Astrocyte (in vitro differentiated cells and primary cell): ENCODE data around the gene PAGR1. TPM values are rescaled to one million over a fixed set of nuclear protein-coding genes. Genes with fewer than 3 reads are reported as not detected.
A peak's percentile ranks its signal among the peaks of the same experiment; 100 is the strongest.

Source experiments
- DNase-seq: peaks from one replicate; pipeline ENCODE4 v3.0.0-alpha.2; 2010; ENCODE audit warnings: low read depth
- FAIRE-seq: peaks from 2 replicates; lab custom pipeline; 2011; peaks lifted over from hg19 to GRCh38; lab: Jason Lieb, UNC
- H2AFZ ChIP-seq: 2 replicates; pipeline ENCODE4 v1.6.0; 2012; ENCODE audit warnings: low read depth, low read length, inconsistent platforms
- H3K27ac ChIP-seq: 2 replicates; pipeline ENCODE4 v1.5.1; 2011; ENCODE audit warnings: low read depth, low read length, inconsistent platforms
- H3K27me3 ChIP-seq: 2 replicates; pipeline ENCODE4 v1.6.0; 2011; ENCODE audit warnings: low read length, inconsistent platforms; ENCODE audit not compliant: insufficient read depth
- H3K36me3 ChIP-seq: 2 replicates; pipeline ENCODE4 v1.5.1; 2011; ENCODE audit warnings: low read length, inconsistent platforms; ENCODE audit not compliant: insufficient read depth
- H3K4me1 ChIP-seq: 2 replicates; pipeline ENCODE4 v1.5.1; 2011; ENCODE audit warnings: low read length, inconsistent platforms; ENCODE audit not compliant: insufficient read depth
- H3K4me2 ChIP-seq: 2 replicates; pipeline ENCODE4 v1.6.0; 2012; ENCODE audit warnings: low read length, inconsistent platforms
- H3K4me3 ChIP-seq: 2 replicates; pipeline ENCODE4 v1.5.1; 2011; ENCODE audit warnings: low read depth, mild to moderate bottlenecking, low read length, inconsistent platforms; ENCODE audit not compliant: insufficient read depth
- H3K79me2 ChIP-seq: 2 replicates; pipeline ENCODE4 v1.6.0; 2012; ENCODE audit warnings: mild to moderate bottlenecking, low read length, inconsistent platforms; ENCODE audit not compliant: insufficient read depth
- H3K9ac ChIP-seq: 2 replicates; pipeline ENCODE4 v1.6.0; 2012; ENCODE audit warnings: mild to moderate bottlenecking, low read length, inconsistent platforms
- H3K9me3 ChIP-seq: 2 replicates; pipeline ENCODE4 v1.5.1; 2012; ENCODE audit warnings: low read depth, mild to moderate bottlenecking, low read length, inconsistent platforms; ENCODE audit not compliant: insufficient read depth
- H4K20me1 ChIP-seq: 2 replicates; pipeline ENCODE4 v1.6.0; 2012; ENCODE audit warnings: low read length, inconsistent platforms; ENCODE audit not compliant: insufficient read depth
- H3K27ac Mint-ChIP-seq: one replicate; pipeline ENCODE4 v1.8.0; 2021; ENCODE audit warnings: mild to moderate bottlenecking, mixed read lengths; ENCODE audit not compliant: unreplicated experiment
- H3K27me3 Mint-ChIP-seq: one replicate; pipeline ENCODE4 v1.8.0; 2021; ENCODE audit warnings: low read depth, mixed read lengths; ENCODE audit not compliant: unreplicated experiment
- H3K36me3 Mint-ChIP-seq: one replicate; pipeline ENCODE4 v1.8.0; 2021; ENCODE audit warnings: low read depth, mixed read lengths; ENCODE audit not compliant: unreplicated experiment
- H3K4me1 Mint-ChIP-seq: one replicate; pipeline ENCODE4 v1.8.0; 2021; ENCODE audit warnings: low read depth, mixed read lengths; ENCODE audit not compliant: unreplicated experiment
- H3K4me3 Mint-ChIP-seq: one replicate; pipeline ENCODE4 v1.8.0; 2021; ENCODE audit warnings: mild to moderate bottlenecking, moderate library complexity, mixed read lengths; ENCODE audit not compliant: unreplicated experiment
- H3K9me3 Mint-ChIP-seq: one replicate; pipeline ENCODE4 v1.8.0; 2021; ENCODE audit warnings: mild to moderate bottlenecking, mixed read lengths; ENCODE audit not compliant: unreplicated experiment
- EZH2 ChIP-seq: IDR thresholded peaks from 2 replicates; pipeline ENCODE4 v1.6.1; 2012; ENCODE audit warnings: mild to moderate bottlenecking, low read length, inconsistent platforms; ENCODE audit not compliant: insufficient read depth
- total RNA-seq: library from RNA; stranded (reverse); gene quantifications from 2 replicates; pipeline ENCODE4 v1.2.1, GENCODE V29; 2021
- TF ChIP-seq, protein P1 (sequence below): IDR thresholded peaks from 2 replicates; pipeline ENCODE4 v1.5.1; 2011; ENCODE audit warnings: low read depth, mild to moderate bottlenecking, inconsistent platforms, low read length, moderate library complexity; ENCODE audit not compliant: insufficient read depth

The PAGR1 gene
- total RNA-seq, 1 donor from 2014 or later = 20.8 TPM

DNA sequence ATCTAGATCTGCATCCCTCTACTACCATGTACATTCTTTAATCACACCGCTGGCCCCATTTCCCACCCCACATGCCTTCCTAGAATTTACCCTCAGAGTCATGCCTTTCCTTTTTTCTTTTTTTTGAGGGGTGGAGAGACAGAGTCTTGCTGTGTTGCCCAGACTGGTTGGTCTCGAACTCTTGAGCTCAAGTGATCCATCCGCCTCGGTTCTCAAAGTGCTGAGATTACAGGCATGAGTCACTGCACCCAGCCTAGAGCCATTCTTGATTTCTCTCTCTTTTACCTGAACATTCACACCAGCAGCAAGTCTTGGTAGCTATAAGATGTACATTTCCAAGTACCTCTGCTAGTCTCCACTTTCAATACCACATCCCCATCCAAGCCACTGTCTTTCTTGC lies 2.1 kb downstream of the PAGR1 start:
- H3K36me3 Mint-ChIP-seq = peaks cover 8% of the 10 kb centered on the region
- peaks cover 30% of the 10 kb centered on the region for H3K4me1 Mint-ChIP-seq

DNA sequence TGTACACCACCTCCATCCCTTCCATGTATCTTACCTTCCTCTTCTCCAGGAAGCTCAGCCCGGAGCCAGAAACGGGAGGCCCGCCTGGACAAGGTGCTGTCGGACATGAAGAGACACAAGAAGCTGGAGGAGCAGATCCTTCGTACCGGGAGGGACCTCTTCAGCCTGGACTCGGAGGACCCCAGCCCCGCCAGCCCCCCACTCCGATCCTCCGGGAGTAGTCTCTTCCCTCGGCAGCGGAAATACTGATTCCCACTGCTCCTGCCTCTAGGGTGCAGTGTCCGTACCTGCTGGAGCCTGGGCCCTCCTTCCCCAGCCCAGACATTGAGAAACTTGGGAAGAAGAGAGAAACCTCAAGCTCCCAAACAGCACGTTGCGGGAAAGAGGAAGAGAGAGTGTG lies 3.6 kb downstream of the PAGR1 start:
- TF ChIP-seq EZH2 = no peak
- TF ChIP-seq, protein P1, sequence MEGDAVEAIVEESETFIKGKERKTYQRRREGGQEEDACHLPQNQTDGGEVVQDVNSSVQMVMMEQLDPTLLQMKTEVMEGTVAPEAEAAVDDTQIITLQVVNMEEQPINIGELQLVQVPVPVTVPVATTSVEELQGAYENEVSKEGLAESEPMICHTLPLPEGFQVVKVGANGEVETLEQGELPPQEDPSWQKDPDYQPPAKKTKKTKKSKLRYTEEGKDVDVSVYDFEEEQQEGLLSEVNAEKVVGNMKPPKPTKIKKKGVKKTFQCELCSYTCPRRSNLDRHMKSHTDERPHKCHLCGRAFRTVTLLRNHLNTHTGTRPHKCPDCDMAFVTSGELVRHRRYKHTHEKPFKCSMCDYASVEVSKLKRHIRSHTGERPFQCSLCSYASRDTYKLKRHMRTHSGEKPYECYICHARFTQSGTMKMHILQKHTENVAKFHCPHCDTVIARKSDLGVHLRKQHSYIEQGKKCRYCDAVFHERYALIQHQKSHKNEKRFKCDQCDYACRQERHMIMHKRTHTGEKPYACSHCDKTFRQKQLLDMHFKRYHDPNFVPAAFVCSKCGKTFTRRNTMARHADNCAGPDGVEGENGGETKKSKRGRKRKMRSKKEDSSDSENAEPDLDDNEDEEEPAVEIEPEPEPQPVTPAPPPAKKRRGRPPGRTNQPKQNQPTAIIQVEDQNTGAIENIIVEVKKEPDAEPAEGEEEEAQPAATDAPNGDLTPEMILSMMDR = no peak
- H3K36me3 ChIP-seq = peaks cover 4% of the 10 kb centered on the region
- peak overlapping the region; percentile 85 for H3K4me3 ChIP-seq
- no peaks in the 10 kb centered on the region for H3K9me3 ChIP-seq
- H3K4me1 Mint-ChIP-seq = peaks cover 26% of the 10 kb centered on the region
- peaks cover 52% of the 10 kb centered on the region for H3K4me1 ChIP-seq
- no peak for DNase-seq
- no peaks in the 10 kb centered on the region for H3K27me3 ChIP-seq
- H3K9me3 Mint-ChIP-seq = no peaks in the 10 kb centered on the region
- H2AFZ ChIP-seq = no peak overlapping the region
- peaks cover 8% of the 10 kb centered on the region for H3K36me3 Mint-ChIP-seq
- H3K27me3 Mint-ChIP-seq = no peaks in the 10 kb centered on the region
- H3K27ac ChIP-seq = no peak overlapping the region
- peaks cover 82% of the 10 kb centered on the region for H3K79me2 ChIP-seq
- peaks cover 9% of the 10 kb centered on the region for H4K20me1 ChIP-seq
- no peak for FAIRE-seq
- H3K4me2 ChIP-seq = peak overlapping the region; percentile 92
- peak overlapping the region; percentile 87 for H3K4me3 Mint-ChIP-seq
- no peak overlapping the region for H3K27ac Mint-ChIP-seq
- H3K9ac ChIP-seq = peak overlapping the region; percentile 79

More for the DNA sequence above, 2.1 kb downstream of the PAGR1 start:
- H2AFZ ChIP-seq = no peak overlapping the region
- H3K36me3 ChIP-seq = peaks cover 4% of the 10 kb centered on the region
- H3K9me3 ChIP-seq = no peaks in the 10 kb centered on the region
- peaks cover 71% of the 10 kb centered on the region for H3K79me2 ChIP-seq
- DNase-seq (no peak), FAIRE-seq (no peak)
- Mint-ChIP-seq H3K27me3 (no peaks in the 10 kb centered on the region), H3K27ac (peak overlapping the region; percentile 28), H3K9me3 (no peaks in the 10 kb centered on the region), H3K4me3 (peak overlapping the region; percentile 89)
- peaks cover 40% of the 10 kb centered on the region for H3K4me1 ChIP-seq
- H3K27ac ChIP-seq = no peak overlapping the region
- H3K4me2 ChIP-seq = peak overlapping the region; percentile 34
- peaks cover 6% of the 10 kb centered on the region for H4K20me1 ChIP-seq
- no peak overlapping the region for H3K4me3 ChIP-seq
- TF ChIP-seq EZH2 = no peak
- TF ChIP-seq, protein P1 = no peak
- H3K9ac ChIP-seq = no peak overlapping the region
- H3K27me3 ChIP-seq = no peaks in the 10 kb centered on the region

DNA sequence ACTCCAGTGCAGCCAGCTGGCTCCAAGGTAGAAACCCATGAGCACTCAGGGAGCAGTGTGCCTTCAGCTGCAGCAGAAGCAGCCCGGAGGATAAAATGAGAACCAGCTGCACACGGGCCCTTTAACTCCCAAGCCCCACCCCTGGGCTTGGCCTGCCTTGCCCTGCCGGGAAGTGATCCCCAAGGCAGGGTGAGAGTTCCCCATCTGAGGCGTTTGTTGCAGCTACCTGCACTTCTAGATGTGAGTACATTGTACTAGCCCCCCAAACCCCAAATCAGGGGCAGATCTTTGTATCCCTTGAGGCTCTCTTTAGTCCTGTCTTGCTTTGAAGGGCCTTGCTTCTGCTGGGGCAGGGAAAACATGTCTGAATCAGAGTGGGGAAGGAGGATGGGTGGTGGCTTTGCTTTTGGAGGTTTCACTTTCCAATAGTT lies 4.3 kb downstream of the PAGR1 start, which contains the start of gene MVP:
MVP (plus strand) TSS at position 192 of the 431 bp plus-strand sequence. CDS start 10,088 bp downstream, outside the sequence.
- peaks cover 8% of the 10 kb centered on the region for H3K36me3 Mint-ChIP-seq
- no peaks in the 10 kb centered on the region for H3K9me3 Mint-ChIP-seq
- no peak for FAIRE-seq
- H3K36me3 ChIP-seq = peaks cover 4% of the 10 kb centered on the region
- peak within 1 kb of the TSS; percentile 86 for H3K27ac ChIP-seq
- H2AFZ ChIP-seq = no peak within 1 kb of the TSS
- no peaks in the 10 kb centered on the region for H3K9me3 ChIP-seq
- H3K9ac ChIP-seq = peak within 1 kb of the TSS; percentile 79
- peaks cover 31% of the 10 kb centered on the region for H3K4me1 Mint-ChIP-seq
- H3K4me2 ChIP-seq = peak within 1 kb of the TSS; percentile 92
- H4K20me1 ChIP-seq = peaks cover 15% of the 10 kb centered on the region
- H3K4me1 ChIP-seq = peaks cover 56% of the 10 kb centered on the region
- no peak for TF ChIP-seq EZH2
- TF ChIP-seq, protein P1 = no peak
- peak within 1 kb of the TSS; percentile 87 for H3K4me3 Mint-ChIP-seq
- H3K79me2 ChIP-seq = peaks cover 88% of the 10 kb centered on the region
- H3K27me3 Mint-ChIP-seq = no peaks in the 10 kb centered on the region
- H3K27ac Mint-ChIP-seq = peak within 1 kb of the TSS; percentile 15
- DNase-seq = no peak
- H3K27me3 ChIP-seq = no peaks in the 10 kb centered on the region
- peak within 1 kb of the TSS; percentile 85 for H3K4me3 ChIP-seq
